Thymus (tissue), 11 donors: ENCODE results near the gene CRB2. TPM values are rescaled to one million over a fixed set of nuclear protein-coding genes. Genes with fewer than 3 reads are reported as not detected.

Experiments used
- DNase-seq, 9 donors: peaks; one replicate each; pipeline ENCODE4 v3.0.0-alpha.2; 2013; ENCODE audit warnings: low spot score in 9 of 9, low read depth in 6 of 9, missing footprints in 1 of 9
- H3K27ac ChIP-seq, 2 donors: one replicate each; pipeline ENCODE4 v1.5.1; 2013; ENCODE audit warnings: control low read depth in 1 of 2, low read depth in 1 of 2, low read length in 1 of 2, mild to moderate bottlenecking in 1 of 2, moderate library complexity in 1 of 2
- H3K27me3 ChIP-seq, 2 donors: one replicate each; pipeline ENCODE4 v1.5.1; 2013; ENCODE audit warnings: low read length in 1 of 2; ENCODE audit not compliant: control insufficient read depth in 2 of 2, insufficient read depth in 1 of 2
- H3K36me3 ChIP-seq, 2 donors: one replicate each; pipeline ENCODE4 v1.5.1; 2013; ENCODE audit warnings: low read length in 1 of 2, mild to moderate bottlenecking in 1 of 2, moderate library complexity in 1 of 2; ENCODE audit not compliant: control insufficient read depth in 2 of 2, insufficient read depth in 2 of 2
- H3K4me1 ChIP-seq, 2 donors: one replicate each; pipeline ENCODE4 v1.5.1; 2013; ENCODE audit warnings: low read length in 2 of 2; ENCODE audit not compliant: control insufficient read depth in 2 of 2, insufficient read depth in 2 of 2
- H3K4me3 ChIP-seq, 2 donors: one replicate each; pipeline ENCODE4 v1.5.1; 2013; ENCODE audit warnings: low read length in 2 of 2, control low read depth in 1 of 2, mild to moderate bottlenecking in 1 of 2
- H3K9me3 ChIP-seq, 2 donors: one replicate each; pipeline ENCODE4 v1.5.1; 2013; ENCODE audit warnings: low read length in 1 of 2, mild to moderate bottlenecking in 1 of 2; ENCODE audit not compliant: control insufficient read depth in 2 of 2, insufficient read depth in 1 of 2
- WGBS: extraction: QIAGEN DNeasy Blood & Tissue Kit; methylation state at CpG from one replicate; pipeline ENCODE4 v1.1.7; 2013; 5-methylcytosine and 5-hydroxymethylcytosine counted together
- polyA plus RNA-seq: library from polyadenylated mRNA; stranded (reverse); fragments of 200-250 nt; gene quantifications from one replicate; pipeline ENCODE4 v1.2.3, GENCODE V29; 2013
- total RNA-seq: library from RNA; stranded (reverse); fragments of 120-200 nt; gene quantifications from one replicate; pipeline ENCODE4 v1.2.4, GENCODE V29; 2013
- donor health status: healthy.

CRB2 gene
- total and polyA plus RNA-seq, 2 donors = 0.21 to 0.61 TPM

DNA sequence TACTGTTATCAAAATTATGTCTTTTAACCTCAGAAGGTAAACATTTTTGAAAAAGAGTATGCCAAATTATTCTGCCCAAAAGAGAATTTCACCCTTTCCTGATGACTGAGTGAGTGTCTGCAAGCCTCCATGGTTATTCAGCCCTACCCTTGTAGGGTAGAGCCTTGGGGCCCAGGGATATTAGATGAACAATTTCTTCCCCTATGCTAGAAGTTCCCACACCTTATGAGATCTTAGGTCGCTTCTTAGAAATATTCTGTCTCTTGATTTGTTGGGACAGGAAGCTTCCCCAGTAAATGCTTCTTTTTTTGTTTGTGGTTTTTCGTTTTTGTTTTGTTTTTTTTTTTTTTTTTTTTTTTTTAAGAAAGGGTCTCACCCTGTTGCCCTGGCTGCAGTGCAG, 3.1 kb downstream of the CRB2 start:
- Histone ChIP-seq H3K27ac (no peak overlapping the region), H3K4me3 (no peak overlapping the region), H3K27me3 (peaks cover 0 to 30% of the 10 kb centered on the region in 2 donors), H3K4me1 (peaks cover 8 to 45% of the 10 kb centered on the region in 2 donors), H3K36me3 (no peaks in the 10 kb centered on the region), H3K9me3 (no peaks in the 10 kb centered on the region)
- DNase-seq = no peak
- WGBS = 3% methylated on average over 2 of the region's 2 CpGs

- 80% methylated on average over 3 of the region's 3 CpGs for WGBS
- H3K4me3 ChIP-seq = no peak overlapping the region
- no peaks in the 10 kb centered on the region for H3K9me3 ChIP-seq
- DNase-seq = no peak
- H3K4me1 ChIP-seq = peaks cover 8 to 43% of the 10 kb centered on the region in 2 donors
- no peak overlapping the region for H3K27ac ChIP-seq
- H3K36me3 ChIP-seq = no peaks in the 10 kb centered on the region
- H3K27me3 ChIP-seq = peaks cover 0 to 30% of the 10 kb centered on the region in 2 donors
These were observed 3.5 kb downstream of the CRB2 start for GRCh38 chr9:123359546-123359945.

- no peaks in the 10 kb centered on the region for H3K36me3 ChIP-seq
- H3K9me3 ChIP-seq = no peaks in the 10 kb centered on the region
- DNase-seq = peak in 7 of 9 donors; percentile 45 to 78 (median 62)
- WGBS = 55% methylated on average over 22 of the region's 22 CpGs
- H3K4me1 ChIP-seq = peaks cover 8 to 40% of the 10 kb centered on the region in 2 donors
- H3K27me3 ChIP-seq = peaks cover 0 to 36% of the 10 kb centered on the region in 2 donors
- no peak overlapping the region for H3K4me3 ChIP-seq
- H3K27ac ChIP-seq = no peak overlapping the region
These were observed 4.4 kb downstream of the CRB2 start for GRCh38 chr9:123360161-123361085.

DNA sequence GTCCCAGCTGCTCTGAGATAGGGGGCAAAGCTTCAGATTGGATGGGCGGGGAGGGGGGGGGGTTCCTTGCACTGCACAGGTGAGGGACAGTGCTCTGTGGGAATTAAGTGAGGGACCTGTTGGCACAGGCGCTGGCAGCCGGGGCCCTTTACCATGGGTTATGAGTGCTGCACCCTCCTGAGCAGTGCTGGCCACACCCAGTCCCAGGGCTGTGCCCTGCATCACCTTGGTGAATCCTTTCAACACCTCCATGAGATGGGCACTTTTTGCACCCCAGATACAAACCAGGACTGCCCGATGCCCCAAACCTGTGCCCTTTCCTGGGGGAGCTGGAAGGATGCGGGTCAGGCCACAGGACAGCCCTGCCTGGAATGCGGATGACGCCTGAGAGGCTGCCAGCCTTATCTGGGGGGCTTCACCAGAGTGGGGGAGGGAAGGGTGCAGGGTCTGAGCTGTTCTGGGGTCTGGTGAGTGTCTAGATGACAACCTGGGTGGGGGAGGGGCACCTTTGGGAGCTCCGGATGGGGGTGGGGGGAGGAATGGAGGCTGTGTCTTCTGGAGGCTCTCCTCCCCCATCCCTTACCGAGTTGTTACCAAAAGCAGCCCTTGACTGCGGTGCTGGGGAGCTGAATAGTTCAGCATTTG, 5.2 kb downstream of the CRB2 start:
- Histone ChIP-seq H3K27me3 (peaks cover 0 to 43% of the 10 kb centered on the region in 2 donors), H3K9me3 (no peaks in the 10 kb centered on the region), H3K4me3 (no peak overlapping the region), H3K4me1 (peaks cover 8 to 40% of the 10 kb centered on the region in 2 donors), H3K27ac (no peak overlapping the region), H3K36me3 (no peaks in the 10 kb centered on the region)
- 82% methylated on average over 10 of the region's 10 CpGs for WGBS
- no peak for DNase-seq

- 92% methylated on average over 11 of the region's 11 CpGs for WGBS
- Histone ChIP-seq H3K36me3 (no peaks in the 10 kb centered on the region), H3K4me3 (no peak overlapping the region), H3K27ac (no peak overlapping the region), H3K27me3 (peaks cover 0 to 48% of the 10 kb centered on the region in 2 donors), H3K9me3 (no peaks in the 10 kb centered on the region), H3K4me1 (peaks cover 8 to 40% of the 10 kb centered on the region in 2 donors)
- DNase-seq = no peak
These were observed 5.9 kb downstream of the CRB2 start for GRCh38 chr9:123361731-123362510.

DNA sequence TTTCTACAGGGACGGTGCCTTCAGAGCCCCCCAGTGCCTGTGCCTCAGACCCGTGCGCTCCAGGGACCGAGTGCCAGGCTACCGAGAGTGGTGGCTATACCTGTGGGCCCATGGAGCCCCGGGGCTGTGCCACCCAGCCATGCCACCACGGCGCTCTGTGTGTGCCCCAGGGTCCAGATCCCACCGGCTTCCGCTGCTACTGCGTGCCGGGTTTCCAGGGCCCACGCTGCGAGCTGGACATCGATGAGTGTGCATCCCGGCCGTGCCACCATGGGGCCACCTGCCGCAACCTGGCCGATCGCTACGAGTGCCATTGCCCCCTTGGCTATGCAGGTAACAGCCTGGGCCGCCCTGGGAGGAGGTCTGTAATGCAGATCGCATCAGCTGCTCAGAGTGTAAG, 6.9 kb downstream of the CRB2 start:
- Histone ChIP-seq H3K36me3 (no peaks in the 10 kb centered on the region), H3K4me1 (peaks cover 8 to 37% of the 10 kb centered on the region in 2 donors), H3K27me3 (peaks cover 0 to 55% of the 10 kb centered on the region in 2 donors), H3K27ac (no peak overlapping the region), H3K9me3 (no peaks in the 10 kb centered on the region), H3K4me3 (no peak overlapping the region)
- 96% methylated on average over 23 of the region's 23 CpGs for WGBS
- DNase-seq = no peak

- Histone ChIP-seq H3K27me3 (peaks cover 0 to 67% of the 10 kb centered on the region in 2 donors), H3K4me3 (no peak overlapping the region), H3K27ac (no peak overlapping the region), H3K36me3 (no peaks in the 10 kb centered on the region), H3K9me3 (no peaks in the 10 kb centered on the region), H3K4me1 (peaks cover 4 to 24% of the 10 kb centered on the region in 2 donors)
- no peak for DNase-seq
- WGBS = 90% methylated on average over 11 of the region's 11 CpGs
These were observed 8.3 kb downstream of the CRB2 start for GRCh38 chr9:123364241-123364824.

DNA sequence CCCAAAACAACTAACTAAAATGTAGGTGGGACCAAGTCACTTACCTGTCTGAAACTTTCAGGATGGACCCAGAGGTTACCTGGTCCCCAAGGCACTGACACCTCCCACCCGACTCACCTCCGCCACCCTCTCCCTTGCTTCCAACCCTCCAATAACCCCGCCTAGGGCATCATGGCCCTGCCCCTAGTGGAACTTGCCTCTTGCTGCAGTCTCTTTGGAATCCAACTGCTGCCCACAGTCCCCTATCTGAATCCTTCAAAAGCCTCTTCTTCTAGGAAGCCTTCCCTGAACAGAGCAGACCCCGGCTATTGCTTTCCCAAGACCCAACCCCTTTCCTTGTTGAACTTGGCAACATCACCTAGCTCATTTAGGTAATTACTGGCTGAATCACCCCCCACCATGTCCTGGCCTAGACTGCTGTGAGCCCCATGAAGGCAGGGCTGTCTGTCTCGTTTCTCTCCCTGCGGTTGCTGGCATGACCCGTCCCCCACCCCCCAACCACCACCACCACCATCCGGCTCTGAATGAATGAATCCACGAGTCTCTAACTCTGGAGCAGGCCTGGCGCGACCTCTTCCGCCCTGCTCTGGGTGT, 9.4 kb downstream of the CRB2 start:
- H3K9me3 ChIP-seq = no peaks in the 10 kb centered on the region
- H3K27ac ChIP-seq = no peak overlapping the region
- no peak for DNase-seq
- H3K4me3 ChIP-seq = no peak overlapping the region
- WGBS = 89% methylated on average over 12 of the region's 12 CpGs
- no peaks in the 10 kb centered on the region for H3K36me3 ChIP-seq
- peaks cover 0 to 76% of the 10 kb centered on the region in 2 donors for H3K27me3 ChIP-seq
- H3K4me1 ChIP-seq = peaks cover under 1 to 13% of the 10 kb centered on the region in 2 donors
